GM23248 (cell line): ENCODE results near the gene MAP3K5.

Source experiments
- EZH2 ChIP-seq: fragments of 200-600 bp; sonication (generic); IDR thresholded peaks from 2 replicates; pipeline ENCODE4 v1.6.1; 2018; ENCODE audit warnings: antibody characterized with exemption, mild to moderate bottlenecking; ENCODE audit not compliant: insufficient read depth, poor library complexity, severe bottlenecking
- EZH2phosphoT487 ChIP-seq: fragments of 200-600 bp; sonication (generic); IDR thresholded peaks from 2 replicates; pipeline ENCODE4 v1.6.1; 2018; ENCODE audit warnings: antibody characterized with exemption, moderate library complexity, mild to moderate bottlenecking, low read depth; ENCODE audit not compliant: insufficient read depth

GRCh38 chr6:136635615-136636014 is 156.7 kb downstream of the MAP3K5 start:
- no peak for TF ChIP-seq EZH2
- no peak for TF ChIP-seq EZH2phosphoT487
